Muscle of leg (tissue), 11 donors: Measurements from ENCODE around the gene LRPAP1. TPM values are rescaled to one million over a fixed set of nuclear protein-coding genes. Genes with fewer than 3 reads are reported as not detected.
A peak's percentile ranks its signal among the peaks of the same experiment; 100 is the strongest.

Experiments used
- DNase-seq: peaks from one replicate; pipeline ENCODE4 v3.0.0; 2013
- H3K27ac ChIP-seq: one replicate; pipeline ENCODE4 v1.5.1; 2013; ENCODE audit warnings: mild to moderate bottlenecking, low read length, control low read depth
- H3K27me3 ChIP-seq: one replicate; pipeline ENCODE4 v1.6.1; 2013; ENCODE audit warnings: low read length; ENCODE audit not compliant: control insufficient read depth, insufficient read depth
- H3K36me3 ChIP-seq: one replicate; pipeline ENCODE4 v1.6.1; 2013; ENCODE audit warnings: low read length; ENCODE audit not compliant: control insufficient read depth, insufficient read depth
- H3K4me1 ChIP-seq: one replicate; pipeline ENCODE4 v1.6.1; 2013; ENCODE audit warnings: low read length; ENCODE audit not compliant: control insufficient read depth, insufficient read depth
- H3K4me3 ChIP-seq: one replicate; pipeline ENCODE4 v1.5.1; 2013; ENCODE audit warnings: low read length, control low read depth
- H3K9me3 ChIP-seq: replicated peaks from 2 replicates; pipeline ENCODE4 v1.6.1; 2013; ENCODE audit warnings: low read depth, low read length; ENCODE audit not compliant: control insufficient read depth
- WGBS: methylation state at CpG from one replicate; pipeline ENCODE4 v1.1.5; 2013; ENCODE audit warnings: missing lambda C conversion rate; ENCODE audit not compliant: insufficient coverage; 5-methylcytosine and 5-hydroxymethylcytosine counted together
- polyA plus RNA-seq, 8 donors: library from polyadenylated mRNA; unstranded; fragments of 120-200 nt; gene quantifications; one replicate each; pipeline versions ENCODE4 v1.2.1 to v1.2.3, GENCODE V29; 2013; ENCODE audit warnings: inconsistent platforms in 1 of 8, low replicate concordance in 1 of 8; ENCODE audit not compliant: insufficient read length in 8 of 8, insufficient read depth in 1 of 8
- total RNA-seq: library from RNA; stranded (reverse); fragments of 120-200 nt; gene quantifications from one replicate; pipeline ENCODE4 v1.2.4, GENCODE V29; 2013

Gene LRPAP1
- total and polyA plus RNA-seq, 9 donors, result 72.4 to 99.1 (median 92.7) TPM

GRCh38 chr4:3533423-3533820, 1.2 kb upstream of the LRPAP1 start:
- no peak overlapping the region for H3K4me3 ChIP-seq

GRCh38 chr4:3532751-3533422, 665 bp upstream of the LRPAP1 start:
- WGBS, result 8% methylated on average over 38 of the region's 42 CpGs
- H3K27me3 ChIP-seq, result no peaks in the 10 kb centered on the region
- peaks cover 18% of the 10 kb centered on the region for H3K36me3 ChIP-seq
- no peak for DNase-seq
- H3K4me1 ChIP-seq, result peaks cover 25% of the 10 kb centered on the region
- no peaks in the 10 kb centered on the region for H3K9me3 ChIP-seq
- H3K4me3 ChIP-seq, result peak overlapping the region; percentile 89
- no peak overlapping the region for H3K27ac ChIP-seq

More at GRCh38 chr4:3533423-3533820, 1.2 kb upstream of the LRPAP1 start:
- 90% methylated on average over 2 of the region's 7 CpGs for WGBS
- Histone ChIP-seq H3K27ac (no peak overlapping the region), H3K36me3 (peaks cover 12% of the 10 kb centered on the region), H3K27me3 (no peaks in the 10 kb centered on the region), H3K9me3 (no peaks in the 10 kb centered on the region), H3K4me1 (peaks cover 25% of the 10 kb centered on the region)
- DNase-seq, result no peak

- DNase-seq, result no peak
- Histone ChIP-seq H3K27ac (no peak overlapping the region), H3K4me3 (peak overlapping the region; percentile 89), H3K36me3 (peaks cover 29% of the 10 kb centered on the region), H3K9me3 (no peaks in the 10 kb centered on the region), H3K27me3 (no peaks in the 10 kb centered on the region), H3K4me1 (peaks cover 25% of the 10 kb centered on the region)
- 11% methylated on average over 14 of the region's 17 CpGs for WGBS
These were observed 824 bp downstream of the LRPAP1 start for GRCh38 chr4:3531318-3531878.

GRCh38 chr4:3530663-3531254, 1.5 kb downstream of the LRPAP1 start:
- Histone ChIP-seq H3K27me3 (no peaks in the 10 kb centered on the region), H3K36me3 (peaks cover 30% of the 10 kb centered on the region), H3K4me1 (peaks cover 25% of the 10 kb centered on the region), H3K9me3 (no peaks in the 10 kb centered on the region), H3K27ac (no peak overlapping the region), H3K4me3 (peak overlapping the region; percentile 8)
- 60% methylated on average over 15 of the region's 18 CpGs for WGBS
- DNase-seq, result no peak

GRCh38 chr4:3530051-3530450, 2.2 kb downstream of the LRPAP1 start:
- Histone ChIP-seq H3K27ac (no peak overlapping the region), H3K27me3 (no peaks in the 10 kb centered on the region), H3K36me3 (peaks cover 30% of the 10 kb centered on the region), H3K4me3 (no peak overlapping the region), H3K4me1 (peaks cover 25% of the 10 kb centered on the region), H3K9me3 (no peaks in the 10 kb centered on the region)
- DNase-seq, result peak; percentile 0
- 86% methylated on average over 13 of the region's 16 CpGs for WGBS

- WGBS, result 82% methylated on average over 11 of the region's 12 CpGs
- Histone ChIP-seq H3K4me1 (peaks cover 29% of the 10 kb centered on the region), H3K9me3 (no peaks in the 10 kb centered on the region), H3K27ac (no peak overlapping the region), H3K4me3 (no peak overlapping the region), H3K36me3 (peaks cover 35% of the 10 kb centered on the region), H3K27me3 (no peaks in the 10 kb centered on the region)
- DNase-seq, result peak; percentile 47
These were observed 2.9 kb downstream of the LRPAP1 start for GRCh38 chr4:3529363-3529762.

GRCh38 chr4:3527914-3528876, 4.0 kb downstream of the LRPAP1 start:
- no peak overlapping the region for H3K4me3 ChIP-seq
- WGBS, result 85% methylated on average over 27 of the region's 27 CpGs
- peaks cover 46% of the 10 kb centered on the region for H3K36me3 ChIP-seq
- peak; percentile 1 for DNase-seq
- no peaks in the 10 kb centered on the region for H3K27me3 ChIP-seq
- H3K9me3 ChIP-seq, result no peaks in the 10 kb centered on the region
- no peak overlapping the region for H3K27ac ChIP-seq
- H3K4me1 ChIP-seq, result peaks cover 31% of the 10 kb centered on the region

- Histone ChIP-seq H3K4me1 (peaks cover 25% of the 10 kb centered on the region), H3K27ac (no peak overlapping the region), H3K27me3 (no peaks in the 10 kb centered on the region), H3K9me3 (no peaks in the 10 kb centered on the region), H3K36me3 (peaks cover 55% of the 10 kb centered on the region), H3K4me3 (no peak overlapping the region)
- peak; percentile 0 for DNase-seq
- WGBS, result 89% methylated on average over 14 of the region's 14 CpGs
These were observed 4.9 kb downstream of the LRPAP1 start for GRCh38 chr4:3527101-3527913.

- Histone ChIP-seq H3K27ac (no peak overlapping the region), H3K9me3 (no peaks in the 10 kb centered on the region), H3K4me1 (peaks cover 20% of the 10 kb centered on the region), H3K27me3 (no peaks in the 10 kb centered on the region), H3K36me3 (peaks cover 63% of the 10 kb centered on the region), H3K4me3 (no peak overlapping the region)
- DNase-seq, result no peak
- 87% methylated on average over 16 of the region's 19 CpGs for WGBS
These were observed 5.8 kb downstream of the LRPAP1 start for GRCh38 chr4:3526456-3526855.
